HepG2 (cell line): ENCODE measurements around the gene ADAT3. TPM values are rescaled to one million over a fixed set of nuclear protein-coding genes. Genes with fewer than 3 reads are reported as not detected.
A peak's percentile ranks its signal among the peaks of the same experiment; 100 is the strongest.
"Not testable (repeated sequence)": the region's sequence is repeated elsewhere in the genome, so short reads cannot be mapped to it uniquely, and the experiment has no call there.

ENCODE experiments used
- ATAC-seq: fragments of 200-7000 bp; cut with Tn5 transposase; 3 replicates; pipeline ENCODE4 v1.9.1; 2020; ENCODE audit warnings: mild to moderate bottlenecking, moderate library complexity
- BruUV-seq: library from RNA; stranded (reverse); fragments of 400-500 nt; replicated peaks from 2 replicates; lab custom pipeline; 2021; lab: Mats Ljungman, UMichigan
- CTCF ChIA-PET: fragments of 300-600 bp; formaldehyde crosslinking; extraction: SDS; loops from one replicate; lab custom pipeline; 2021; ENCODE audit warnings: low total read pairs, inconsistent platforms, low intra/inter-chr PET ratio; lab: Yijun Ruan, JAX
- POLR2A ChIA-PET: fragments of 350-600 bp; sonication (Branson Sonifier 250); formaldehyde crosslinking; loops from one replicate; lab custom pipeline; 2020; ENCODE audit warnings: antibody characterized with exemption, inconsistent platforms; lab: Yijun Ruan, JAX
- DNase-seq: peaks from one replicate; pipeline ENCODE4 v3.0.0-alpha.2; 2015; ENCODE audit warnings: low spot score
- FAIRE-seq: peaks from 3 replicates; lab custom pipeline; 2011; peaks lifted over from hg19 to GRCh38; lab: Jason Lieb, UNC
- H2AFZ ChIP-seq: one replicate; pipeline ENCODE4 v1.6.1; 2011; ENCODE audit warnings: low read length, inconsistent platforms
- H3K27ac ChIP-seq: fragments of 300-600 bp; 3 replicates; pipeline ENCODE4 v1.8.0; 2011; ENCODE audit warnings: mixed run types, mild to moderate bottlenecking, mixed read lengths, low read length, inconsistent platforms; ENCODE audit not compliant: insufficient read depth; ENCODE audit errors: extremely low read length
- H3K27me3 ChIP-seq, 2 experiments: fragments of 200-600 bp in 1 of 2; 2 replicates in 1 of 2; 3 replicates in 1 of 2; pipeline versions ENCODE4 v1.6.0 to v1.8.0; 2011; ENCODE audit warnings: low read length in 2 of 2, mild to moderate bottlenecking in 2 of 2, moderate library complexity in 2 of 2, inconsistent platforms in 1 of 2; ENCODE audit not compliant: insufficient read depth in 2 of 2, control insufficient read depth in 1 of 2
- H3K36me3 ChIP-seq, 2 experiments: fragments of 200-600 bp in 1 of 2; replicated peaks in 1 of 2; 2 replicates in 1 of 2; 3 replicates in 1 of 2; pipeline versions ENCODE4 v1.5.1 to v1.8.0; 2011; ENCODE audit warnings: low read length in 2 of 2, inconsistent platforms in 1 of 2; ENCODE audit not compliant: insufficient read depth in 2 of 2, control insufficient read depth in 1 of 2
- H3K4me1 ChIP-seq: 2 replicates; pipeline ENCODE4 v1.5.1; 2012; ENCODE audit warnings: low read length, inconsistent platforms; ENCODE audit not compliant: insufficient read depth
- H3K4me2 ChIP-seq: 2 replicates; pipeline ENCODE4 v1.6.0; 2011; ENCODE audit warnings: low read depth, low read length, inconsistent platforms
- H3K4me3 ChIP-seq, 3 experiments: fragments of 200-600 bp in 1 of 3; sonication (generic), shearing (Covaris generic) in 1 of 3; replicated peaks in 1 of 3; 2 replicates each; pipeline ENCODE4 v1.5.1; 2011 to 2016; ENCODE audit warnings: low read length in 3 of 3, inconsistent platforms in 2 of 3, low read depth in 2 of 3, mild to moderate bottlenecking in 2 of 3, control low read depth in 1 of 3, mixed read lengths in 1 of 3; ENCODE audit not compliant: insufficient read depth in 1 of 3
- H3K79me2 ChIP-seq: one replicate; pipeline ENCODE4 v1.6.1; 2011; ENCODE audit warnings: low read length, inconsistent platforms; ENCODE audit not compliant: insufficient read depth
- H3K9ac ChIP-seq: 2 replicates; pipeline ENCODE4 v1.6.0; 2011; ENCODE audit warnings: mild to moderate bottlenecking, low read depth, low read length, inconsistent platforms; ENCODE audit not compliant: insufficient read depth
- H3K9me3 ChIP-seq: 2 replicates; pipeline ENCODE4 v1.5.1; 2012; ENCODE audit warnings: mild to moderate bottlenecking, low read length
- H4K20me1 ChIP-seq: 2 replicates; pipeline ENCODE4 v1.6.0; 2011; ENCODE audit warnings: inconsistent platforms, mild to moderate bottlenecking, low read length, moderate library complexity; ENCODE audit not compliant: insufficient read depth
- CREB1 ChIP-seq, 2 experiments: fragments of 450-650 bp in 1 of 2; IDR thresholded peaks; 2 replicates each; pipeline ENCODE4 v1.6.1; 2016 to 2017; ENCODE audit warnings: control low read depth in 1 of 2, mild to moderate bottlenecking in 1 of 2, missing compliant biosample characterization in 1 of 2, missing genetic modification characterization in 1 of 2
- CREM ChIP-seq, 2 experiments: sonication (generic) in 1 of 2; formaldehyde crosslinking in 1 of 2; IDR thresholded peaks; 2 replicates each; pipeline versions ENCODE4 v1.4.0 to v1.6.1; 2016 to 2020; ENCODE audit warnings: antibody characterized with exemption in 1 of 2, mild to moderate bottlenecking in 1 of 2, missing genetic modification reagents in 1 of 2
- ELF1 ChIP-seq: sonication (generic); formaldehyde crosslinking; IDR thresholded peaks from 2 replicates; pipeline ENCODE4 v1.4.0; 2020; ENCODE audit warnings: missing genetic modification reagents
- GABPA ChIP-seq, 2 experiments: IDR thresholded peaks; 2 replicates each; pipeline ENCODE4 v1.6.1; 2011 to 2016; ENCODE audit warnings: low read depth in 2 of 2, low read length in 1 of 2, missing biosample characterization in 1 of 2, missing genetic modification characterization in 1 of 2
- HDAC2 ChIP-seq: sonication (generic); formaldehyde crosslinking; IDR thresholded peaks from 2 replicates; pipeline ENCODE4 v1.4.0; 2020; ENCODE audit warnings: missing genetic modification reagents
- MNT ChIP-seq: fragments of 450-650 bp; IDR thresholded peaks from 2 replicates; pipeline ENCODE4 v1.6.1; 2016
- PHF20 ChIP-seq: sonication (generic); formaldehyde crosslinking; IDR thresholded peaks from 2 replicates; pipeline ENCODE4 v1.5.0; 2020; ENCODE audit warnings: mild to moderate bottlenecking, missing genetic modification reagents
- POLR2A ChIP-seq, 2 experiments: IDR thresholded peaks; 2 replicates each; pipeline ENCODE4 v1.6.1; 2011; ENCODE audit warnings: low read depth in 2 of 2, low read length in 2 of 2, mild to moderate bottlenecking in 1 of 2, moderate library complexity in 1 of 2; ENCODE audit not compliant: insufficient read depth in 1 of 2
- SALL1 ChIP-seq: sonication (generic); formaldehyde crosslinking; IDR thresholded peaks from 2 replicates; pipeline ENCODE4 v1.8.0; 2022; ENCODE audit warnings: mild to moderate bottlenecking, missing genetic modification reagents
- TAF1 ChIP-seq: sonication (generic); formaldehyde crosslinking; IDR thresholded peaks from 2 replicates; pipeline ENCODE4 v1.4.0; 2020; ENCODE audit warnings: missing genetic modification reagents
- ZFP91 ChIP-seq: sonication (generic); formaldehyde crosslinking; IDR thresholded peaks from 2 replicates; pipeline ENCODE4 v1.9.0; 2022; ENCODE audit warnings: missing genetic modification reagents, mild to moderate bottlenecking, borderline replicate concordance
- ZNF574 ChIP-seq: sonication (generic); formaldehyde crosslinking; IDR thresholded peaks from 2 replicates; pipeline ENCODE4 v1.4.0; 2020; ENCODE audit warnings: missing genetic modification reagents
- ZNF639 ChIP-seq: conservative IDR thresholded peaks from 2 replicates; pipeline ENCODE4 v1.6.1; 2018; ENCODE audit warnings: missing genetic modification reagents
- ZNF740 ChIP-seq: sonication (generic); formaldehyde crosslinking; IDR thresholded peaks from 2 replicates; pipeline ENCODE4 v1.4.0; 2020; ENCODE audit warnings: missing genetic modification reagents
- ZNF777 ChIP-seq: sonication (generic); formaldehyde crosslinking; IDR thresholded peaks from 2 replicates; pipeline ENCODE4 v1.4.0; 2020; ENCODE audit warnings: missing genetic modification reagents
- WGBS: methylation state at CpG from one replicate; pipeline ENCODE4 v1.1.6; 2017; ENCODE audit warnings: low lambda C conversion rate; 5-methylcytosine and 5-hydroxymethylcytosine counted together
- in situ Hi-C: cut with HindIII; loops from 2 replicates; pipeline ENCODE4 v1.10.0; 2017; ENCODE audit warnings: low pct_unique_long_range_greater_than_20kb; ENCODE audit not compliant: extremely low pct_ligation_motif_present
- intact Hi-C: fragments of 100-400 bp; cut with micrococcal nuclease; formaldehyde crosslinking; loops from one replicate; pipeline ENCODE4 v1.10.0; 2022; ENCODE audit not compliant: unreplicated experiment
- polyA plus RNA-seq, 8 experiments: library from polyadenylated mRNA; depleted of rRNA in 3 of 8; stranded (reverse) in 7 of 8; unstranded in 1 of 8; fragments of >200 nt; fragmentation: Illumina TruSeq in 4 of 8; extraction: Trizol in 4 of 8; gene quantifications; 2 replicates each; pipeline versions ENCODE4 v1.2.1 to v1.2.3, GENCODE V29; 2011 to 2016; ENCODE audit warnings: low read depth in 4 of 8, missing spikeins in 1 of 8, mixed read lengths in 1 of 8; ENCODE audit not compliant: insufficient read depth in 1 of 8
- total RNA-seq, 5 experiments: library from RNA; depleted of rRNA; stranded (reverse); fragments of >200 nt; fragmentation: Illumina TruSeq; extraction: Trizol; gene quantifications; 2 replicates each; pipeline ENCODE4 v1.2.3, GENCODE V29; 2016; ENCODE audit warnings: low read depth in 1 of 5

ADAT3 gene
- total and polyA plus RNA-seq, 2 of the 13 experiments (the other 11 are each of a cell fraction or from before 2014, with no cell fraction given) = 0.95 to 3.5 TPM

GRCh38 chr19:1885398-1886119, 19.6 kb upstream of the ADAT3 start, which contains the start of gene ABHD17A:
TSS of gene ABHD17A (minus strand) at chr19:1885496. CDS start at chr19:1881566, 3,930 bp downstream.
- BruUV-seq, H3K36me3 ChIP-seq, H2AFZ ChIP-seq, in situ Hi-C loops, intact Hi-C loops, H3K9me3 ChIP-seq, H3K27me3 ChIP-seq, CTCF ChIA-PET: not testable (repeated sequence)
- Histone ChIP-seq H3K79me2 (peaks cover 32% of the 10 kb centered on the region), H3K9ac (peak within 1 kb of the TSS; percentile 90), H4K20me1 (peaks cover 16% of the 10 kb centered on the region), H3K4me3 (peak within 1 kb of the TSS; percentile 77 to 99 (median 89)), H3K4me1 (peaks cover 57% of the 10 kb centered on the region), H3K4me2 (peak within 1 kb of the TSS; percentile 91), H3K27ac (peak within 1 kb of the TSS; percentile 63)
- peak; percentile 76 for DNase-seq
- POLR2A ChIA-PET = interaction anchor here (0.6 to 1.1 kb wide), 6 partner anchors 9 to 814 kb away, joined by 3 to 9 read pairs (median 5); no protein-coding TSS in a partner anchor
- FAIRE-seq = peak; percentile 57
- ATAC-seq = peak; percentile 71
- 57% methylated on average over 15 of the region's 46 CpGs for WGBS
- 0 out of 2 replicates have a peak, but pooled peaks have one; percentile 42 for TF ChIP-seq ZNF639
- TF ChIP-seq ZNF574 (CRISPR knock-in tag) = peak; percentile 48; the same call in 1 of the 2 replicates
- peak; percentile 16; the same call in 1 of the 2 replicates for TF ChIP-seq HDAC2 (CRISPR knock-in tag)
- peak; percentile 37; the same call in 1 of the 2 replicates for TF ChIP-seq MNT
- TF ChIP-seq ELF1 (CRISPR knock-in tag) = peak; percentile 70; the same call in 1 of the 2 replicates
- peak; percentile 58 for TF ChIP-seq ZFP91 (CRISPR knock-in tag)
- TF ChIP-seq ZNF740 (CRISPR knock-in tag) = peak; percentile 94
- TF ChIP-seq POLR2A (IDR thresholded peaks at IDR 0.05; ENCODE audit: insufficient read depth in 1 of 2, low read depth in 2 of 2, low read length in 2 of 2) = 0 out of 4 replicates have a peak, but pooled peaks of 1 of the 2 experiments have one; percentile 51
- TF ChIP-seq SALL1 (CRISPR knock-in tag) = peak; percentile 24
- peak; percentile 84 for TF ChIP-seq CREM (IDR thresholded peaks at IDR 0.05)
- peak; percentile 42; the same call in 1 of the 2 replicates for TF ChIP-seq CREM (CRISPR knock-in tag; IDR thresholded peaks at IDR 0.05)
- peak; percentile 56; the same call in 1 of the 2 replicates for TF ChIP-seq TAF1 (CRISPR knock-in tag)
- 0 out of 2 replicates have a peak, but pooled peaks have one; percentile 10 for TF ChIP-seq ZNF777
- peak; percentile 91 for TF ChIP-seq CREB1 (IDR thresholded peaks at IDR 0.05)
- peak; percentile 94 for TF ChIP-seq CREB1 (CRISPR knock-in tag; IDR thresholded peaks at IDR 0.05)
- peak; percentile 85 for TF ChIP-seq GABPA (IDR thresholded peaks at IDR 0.05; ENCODE audit: low read depth, low read length)
- TF ChIP-seq GABPA (CRISPR knock-in tag; IDR thresholded peaks at IDR 0.05; ENCODE audit: low read depth) = peak; percentile 93
- peak; percentile 70; the same call in 1 of the 2 replicates for TF ChIP-seq PHF20 (CRISPR knock-in tag)
